ENCODE data around the gene SLC31A2.
A peak's percentile ranks its signal among the peaks of the same experiment; 100 is the strongest.
"Not testable (repeated sequence)": the region's sequence is repeated elsewhere in the genome, so short reads cannot be mapped to it uniquely, and the experiment has no call there.

Gene SLC31A2, protein sequence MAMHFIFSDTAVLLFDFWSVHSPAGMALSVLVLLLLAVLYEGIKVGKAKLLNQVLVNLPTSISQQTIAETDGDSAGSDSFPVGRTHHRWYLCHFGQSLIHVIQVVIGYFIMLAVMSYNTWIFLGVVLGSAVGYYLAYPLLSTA

DNA sequence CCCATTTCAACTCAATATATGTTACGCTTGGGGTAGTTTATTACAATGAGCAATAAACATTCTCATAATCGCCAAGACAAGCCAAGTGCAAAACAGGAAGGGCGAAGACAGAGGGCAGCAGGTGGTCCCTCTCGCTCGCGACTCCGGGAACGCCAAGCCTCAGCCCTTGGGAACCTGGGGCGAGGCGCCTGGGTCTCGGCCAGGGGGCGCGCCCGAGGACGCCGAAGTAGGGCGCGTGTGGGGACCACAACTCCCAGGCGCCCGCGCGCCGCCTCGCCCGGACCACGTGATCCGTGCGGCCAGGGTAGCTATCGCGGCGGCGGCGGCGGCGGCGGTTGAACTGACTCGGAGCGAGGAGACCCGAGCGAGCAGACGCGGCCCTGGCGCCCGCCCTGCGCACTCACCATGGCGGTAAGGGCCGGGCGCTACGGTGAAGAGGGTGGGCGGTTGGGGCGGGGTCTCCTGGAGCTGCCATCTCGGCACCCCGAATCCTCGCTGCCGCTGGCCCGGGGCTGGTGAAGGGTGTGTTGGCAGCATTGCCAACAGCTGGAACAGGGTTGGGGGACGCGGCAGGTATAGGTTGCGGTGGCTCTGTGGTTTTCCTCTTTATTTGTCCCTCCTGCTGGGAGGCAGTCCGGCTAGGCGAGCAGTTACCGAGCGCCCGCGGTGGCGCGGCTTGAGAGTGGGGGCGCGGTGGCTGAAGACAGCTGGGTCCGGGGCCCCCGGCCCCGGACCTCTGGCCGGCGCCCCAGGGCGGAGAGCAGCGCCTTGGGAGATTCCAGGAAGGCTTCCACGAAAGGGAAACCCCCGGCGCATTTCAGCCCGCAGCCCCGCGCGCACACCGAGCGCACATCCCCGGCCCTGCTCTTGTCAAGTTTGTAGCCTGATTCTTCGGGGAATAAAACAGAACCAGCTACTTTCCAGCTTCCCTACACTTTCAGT lies at the start of gene SLC31A2:
TSS of gene SLC31A2 (plus strand) at position 338 of the 942 bp plus-strand sequence. CDS start at position 406, 68 bp downstream.
- DNase-seq = peak; percentile 65 to 80 (median 76)

DNA sequence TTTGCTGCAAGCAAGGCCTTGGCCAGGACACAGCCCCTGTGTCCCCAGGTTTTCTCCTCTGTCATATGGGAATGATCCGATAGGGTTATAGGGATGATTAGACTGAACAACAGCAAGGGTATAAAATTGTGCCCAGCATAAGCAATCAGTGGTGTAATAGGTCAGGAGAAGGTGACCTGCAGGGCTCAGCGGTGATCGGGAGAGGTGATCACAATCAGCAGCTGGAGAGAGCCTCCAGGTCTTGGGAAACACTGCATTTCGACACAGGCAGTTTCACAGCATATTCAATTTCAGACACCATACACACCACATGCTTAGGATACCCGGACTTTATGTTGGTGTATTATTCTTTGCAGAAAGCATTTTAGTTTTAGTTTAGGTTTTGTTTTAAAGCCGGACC lies 45.5 kb upstream of the SLC31A2 start:
- not testable (repeated sequence) for DNase-seq

DNA sequence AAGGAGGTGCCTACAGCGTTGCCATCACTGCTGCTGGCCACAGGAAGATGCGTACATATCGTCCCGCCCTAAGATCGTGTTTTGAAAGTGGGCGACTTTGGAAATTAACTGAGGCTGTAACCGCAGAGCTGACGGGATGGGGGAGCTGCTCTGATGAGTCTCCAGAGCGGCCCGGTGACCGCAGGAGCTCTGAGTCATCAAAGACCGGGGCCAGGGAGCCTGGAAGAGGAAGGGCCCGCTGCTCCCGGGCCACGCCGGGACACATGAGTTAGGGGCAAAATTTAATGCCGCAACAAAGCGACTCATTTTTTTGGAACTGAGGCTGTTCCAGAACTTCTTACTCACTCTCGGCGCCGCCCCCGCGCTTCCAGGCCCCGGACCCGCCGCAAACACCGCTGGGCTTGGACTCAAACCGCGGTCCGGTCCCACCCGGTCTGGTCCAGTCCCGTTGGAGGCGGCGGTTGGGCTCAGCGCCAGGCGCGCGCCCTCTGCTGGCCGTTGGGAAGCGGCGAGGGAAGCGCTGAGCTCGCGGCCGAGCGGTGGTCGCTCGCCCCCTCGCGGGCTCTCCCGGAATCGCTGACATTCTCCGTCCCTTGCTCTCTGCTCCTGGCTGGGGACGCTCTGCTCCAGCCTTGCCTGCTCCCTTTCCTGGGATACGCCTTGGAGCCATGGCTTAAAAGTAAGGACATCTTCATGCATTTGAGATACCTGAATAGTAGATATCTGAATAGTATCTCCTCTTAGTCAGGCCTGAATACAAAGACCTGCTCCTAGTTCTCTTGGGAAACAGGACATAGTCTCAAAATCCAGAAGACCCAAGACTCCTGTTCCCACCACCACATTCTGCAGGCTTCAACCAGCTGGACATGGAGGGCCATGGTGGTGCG lies 39.5 kb upstream of the SLC31A2 start:
- peak in 1 of 6 experiments; percentile 8 for DNase-seq

DNA sequence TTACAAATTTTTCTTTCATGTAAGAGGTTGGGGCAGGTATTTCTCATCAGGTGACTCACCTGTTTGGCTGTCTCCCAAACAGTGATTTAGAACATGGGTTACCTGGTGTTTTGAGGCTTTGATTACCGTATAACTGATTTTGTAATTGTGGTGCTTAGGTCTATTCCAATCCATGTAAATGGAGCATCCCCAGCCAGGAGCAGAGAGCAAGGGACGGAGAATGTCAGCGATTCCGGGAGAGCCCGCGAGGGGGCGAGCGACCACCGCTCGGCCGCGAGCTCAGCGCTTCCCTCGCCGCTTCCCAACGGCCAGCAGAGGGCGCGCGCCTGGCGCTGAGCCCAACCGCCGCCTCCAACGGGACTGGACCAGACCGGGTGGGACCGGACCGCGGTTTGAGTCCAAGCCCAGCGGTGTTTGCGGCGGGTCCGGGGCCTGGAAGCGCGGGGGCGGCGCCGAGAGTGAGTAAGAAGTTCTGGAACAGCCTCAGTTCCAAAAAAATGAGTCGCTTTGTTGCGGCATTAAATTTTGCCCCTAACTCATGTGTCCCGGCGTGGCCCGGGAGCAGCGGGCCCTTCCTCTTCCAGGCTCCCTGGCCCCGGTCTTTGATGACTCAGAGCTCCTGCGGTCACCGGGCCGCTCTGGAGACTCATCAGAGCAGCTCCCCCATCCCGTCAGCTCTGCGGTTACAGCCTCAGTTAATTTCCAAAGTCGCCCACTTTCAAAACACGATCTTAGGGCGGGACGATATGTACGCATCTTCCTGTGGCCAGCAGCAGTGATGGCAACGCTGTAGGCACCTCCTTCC lies 37.9 kb upstream of the SLC31A2 start:
- DNase-seq = peak in 1 of 6 experiments; percentile 25

DNA sequence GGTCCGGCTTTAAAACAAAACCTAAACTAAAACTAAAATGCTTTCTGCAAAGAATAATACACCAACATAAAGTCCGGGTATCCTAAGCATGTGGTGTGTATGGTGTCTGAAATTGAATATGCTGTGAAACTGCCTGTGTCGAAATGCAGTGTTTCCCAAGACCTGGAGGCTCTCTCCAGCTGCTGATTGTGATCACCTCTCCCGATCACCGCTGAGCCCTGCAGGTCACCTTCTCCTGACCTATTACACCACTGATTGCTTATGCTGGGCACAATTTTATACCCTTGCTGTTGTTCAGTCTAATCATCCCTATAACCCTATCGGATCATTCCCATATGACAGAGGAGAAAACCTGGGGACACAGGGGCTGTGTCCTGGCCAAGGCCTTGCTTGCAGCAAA lies 32.0 kb upstream of the SLC31A2 start:
- not testable (repeated sequence) for DNase-seq

DNA sequence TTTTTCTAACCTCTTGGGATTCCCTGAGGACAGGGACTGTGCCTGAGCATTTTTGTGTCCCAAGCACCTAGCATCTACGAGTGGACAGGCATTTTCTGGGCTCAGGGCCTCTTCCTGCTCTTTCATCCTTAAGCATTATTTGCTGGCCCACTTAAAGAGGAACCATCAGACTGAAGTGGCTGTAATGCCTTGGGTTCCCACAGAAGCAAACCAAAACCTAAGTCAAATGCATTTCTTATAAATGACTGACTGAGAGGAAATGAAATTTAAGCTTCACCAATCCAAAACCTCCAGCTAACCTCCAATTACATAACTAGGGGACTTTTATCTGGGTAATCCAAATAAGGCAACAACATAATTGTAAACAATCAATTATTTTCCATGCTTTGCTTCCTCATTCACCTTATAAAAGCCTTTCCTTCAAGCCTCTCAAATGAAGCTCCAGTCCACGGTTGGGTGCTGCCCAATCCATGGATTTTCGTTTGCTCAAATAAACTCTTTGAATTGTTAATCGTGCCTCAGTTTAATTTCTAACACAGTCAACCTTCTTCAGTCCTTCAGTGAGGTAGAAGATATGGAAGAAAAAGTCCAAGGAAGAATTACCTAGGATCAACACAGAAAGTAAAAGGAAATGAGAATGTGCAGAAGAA lies 25.3 kb upstream of the SLC31A2 start:
- no peak for DNase-seq

DNA sequence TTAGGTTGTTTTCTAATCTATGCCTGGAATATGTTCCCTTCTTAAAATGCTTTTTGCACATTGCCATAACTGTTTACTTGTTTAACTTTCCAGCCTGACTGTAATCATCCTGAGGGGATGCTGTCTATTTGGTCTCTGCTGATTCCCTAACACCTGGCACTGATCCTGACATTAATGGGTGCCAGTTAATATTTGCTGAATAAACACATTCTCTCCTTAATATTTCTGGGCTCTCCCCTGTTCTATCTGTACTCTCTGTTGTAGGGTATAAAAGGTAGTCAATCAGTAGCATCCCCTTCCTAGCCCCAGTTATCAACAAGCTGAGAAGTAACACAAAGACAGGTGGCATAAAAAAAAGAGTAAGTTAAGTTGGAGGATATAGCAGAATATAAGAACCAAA lies 21.3 kb upstream of the SLC31A2 start:
- no peak for DNase-seq

DNA sequence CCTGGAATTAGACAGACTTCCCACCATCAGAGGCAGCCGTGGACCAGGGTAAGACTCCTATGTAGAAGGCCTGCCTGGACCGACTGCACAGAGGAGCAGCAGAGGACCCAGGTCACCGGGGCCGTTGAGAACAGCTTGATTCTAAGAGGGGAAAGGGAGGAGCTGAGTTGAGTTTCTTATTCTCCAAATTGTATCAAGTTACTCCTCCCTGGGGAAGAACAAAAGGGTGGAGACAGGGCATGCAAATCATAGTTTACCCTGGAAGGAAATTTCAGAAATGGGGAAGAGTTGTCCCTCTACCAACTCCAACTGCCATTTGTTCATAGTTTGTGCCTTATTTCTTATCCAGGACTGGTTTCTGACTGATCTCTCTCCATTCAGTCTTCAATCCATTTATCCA lies 20.9 kb upstream of the SLC31A2 start:
- DNase-seq = no peak

DNA sequence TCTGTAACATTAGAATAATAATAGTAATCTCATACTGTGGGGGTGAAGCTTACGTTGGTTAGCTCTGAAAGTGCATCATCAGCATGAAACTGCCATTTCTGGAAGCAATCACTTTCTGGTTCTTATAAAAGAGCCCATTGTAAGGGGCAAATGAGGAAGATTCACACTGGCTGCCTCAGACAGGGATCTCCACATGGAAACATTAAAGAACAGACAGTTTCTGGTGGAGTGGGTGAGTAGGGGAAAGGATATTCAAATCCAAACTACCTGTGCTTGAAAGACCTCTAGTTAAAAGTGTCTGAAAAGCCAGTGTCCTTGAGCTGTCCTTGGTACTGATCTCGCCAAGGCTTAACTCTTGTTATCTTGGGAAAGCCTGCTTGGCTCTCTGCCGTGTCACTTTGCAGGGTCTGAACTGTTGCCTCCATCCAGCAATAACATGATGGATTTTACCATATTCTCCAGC lies 19.1 kb upstream of the SLC31A2 start:
- no peak for DNase-seq

DNA sequence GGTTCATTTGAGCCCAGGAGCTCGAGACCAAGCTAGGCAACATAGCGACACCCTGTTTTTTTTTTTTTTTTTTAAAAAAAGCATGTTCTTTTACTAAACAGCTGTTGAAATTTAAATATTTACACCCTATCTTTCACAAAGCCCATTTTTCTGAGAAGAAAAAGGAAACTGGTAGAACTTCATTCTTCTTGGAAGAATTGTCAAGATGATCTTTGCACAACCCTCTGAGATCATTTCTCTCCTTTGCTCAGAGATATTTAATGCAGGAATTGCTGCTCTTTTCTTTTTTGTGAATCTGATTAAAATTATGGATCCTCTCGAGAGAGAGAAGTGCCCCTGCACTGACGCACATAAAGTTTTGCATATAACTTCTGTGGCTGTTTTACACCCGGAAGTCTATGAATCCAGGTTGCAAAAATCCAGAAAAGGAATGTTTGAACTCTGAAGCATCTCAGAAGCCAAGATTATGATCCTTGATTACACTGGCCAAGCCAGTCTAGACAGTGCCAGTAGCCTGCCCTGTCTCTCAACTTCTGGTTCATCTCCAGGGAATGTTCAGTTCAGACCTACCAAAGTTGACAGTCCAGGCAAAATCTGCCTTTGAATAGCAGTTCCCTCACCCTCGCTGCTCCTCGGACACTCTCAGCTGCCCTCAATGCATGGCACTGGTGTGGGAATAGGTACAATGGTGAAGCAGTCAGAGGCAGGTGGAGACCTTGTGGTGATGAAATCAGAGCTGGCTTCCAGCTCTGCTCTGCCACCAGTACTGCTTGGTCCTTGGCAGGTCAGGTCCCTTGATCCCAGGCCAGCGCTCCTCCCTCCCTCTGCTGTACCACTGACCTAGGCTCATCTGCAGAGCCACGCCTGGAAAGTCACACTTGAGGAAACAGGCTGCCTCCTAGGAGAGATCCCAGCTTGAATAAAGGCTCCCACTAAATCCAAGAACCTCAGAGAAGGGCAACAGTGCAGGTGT lies 13.3 kb upstream of the SLC31A2 start:
- DNase-seq = no peak

DNA sequence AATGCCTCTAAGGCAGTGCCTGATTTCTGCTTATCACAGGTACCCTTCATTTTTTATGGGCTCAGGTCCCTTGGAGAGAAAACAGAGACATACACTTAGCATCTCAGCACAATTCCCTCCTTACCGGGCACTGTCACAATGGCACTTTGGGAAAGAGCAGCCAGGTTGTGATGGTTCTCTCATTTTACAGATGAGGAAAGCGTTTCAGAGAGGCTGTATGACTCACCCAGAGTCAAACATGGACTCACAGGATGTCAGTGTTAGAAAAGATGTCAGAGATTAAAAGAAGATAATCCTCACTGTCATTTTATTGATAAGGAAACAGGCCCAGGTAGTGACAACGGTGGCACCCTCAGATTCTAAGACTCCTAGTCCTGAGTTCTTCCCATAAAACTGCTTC lies 12.0 kb upstream of the SLC31A2 start:
- no peak for DNase-seq

DNA sequence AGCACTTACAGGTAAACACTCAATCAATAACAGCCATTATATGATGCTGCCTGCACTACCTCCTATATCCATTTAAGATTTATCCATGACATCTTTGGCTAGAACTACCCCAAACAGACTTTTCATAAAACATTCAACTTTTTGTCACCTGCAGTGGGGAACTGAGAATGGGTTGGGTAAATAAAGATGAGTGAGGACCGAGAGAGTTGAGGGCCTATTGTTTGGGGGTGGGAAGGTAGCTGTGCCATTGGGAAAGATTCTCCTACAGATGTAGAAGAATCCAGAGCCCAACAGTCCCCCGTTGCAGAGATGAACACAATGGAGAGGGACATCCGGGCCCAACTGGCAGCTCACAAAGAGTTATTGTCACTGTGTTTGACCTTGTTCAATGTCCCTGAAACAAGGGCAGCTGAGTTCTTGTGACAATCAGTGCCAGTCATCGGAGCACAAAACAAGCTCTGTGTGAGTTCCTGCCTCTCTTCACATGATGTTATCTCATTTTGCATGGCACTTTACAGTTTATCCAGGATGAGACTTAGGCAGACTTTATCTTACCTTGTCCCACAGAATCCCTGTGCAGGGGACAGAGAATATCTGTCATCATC lies 11.5 kb upstream of the SLC31A2 start:
- DNase-seq = no peak

DNA sequence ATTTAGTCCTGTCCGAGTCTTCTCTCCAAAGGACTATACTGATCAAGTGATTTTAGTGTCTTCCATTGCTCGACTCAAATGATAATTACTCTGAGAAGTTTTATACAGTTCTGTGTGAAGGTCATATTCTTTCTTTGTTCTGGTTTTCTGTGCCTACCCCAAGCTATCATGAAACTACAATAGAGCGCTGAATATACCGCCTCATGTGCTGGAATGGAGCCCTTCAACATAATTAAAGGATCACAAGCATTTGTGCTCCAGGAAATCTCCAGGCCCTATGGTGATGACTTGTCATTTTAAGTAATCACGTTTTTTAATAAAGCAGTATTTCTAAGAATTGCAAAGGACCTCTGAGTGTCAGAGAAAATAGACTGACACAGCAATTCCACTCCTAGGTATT lies 10.9 kb upstream of the SLC31A2 start:
- DNase-seq = no peak

DNA sequence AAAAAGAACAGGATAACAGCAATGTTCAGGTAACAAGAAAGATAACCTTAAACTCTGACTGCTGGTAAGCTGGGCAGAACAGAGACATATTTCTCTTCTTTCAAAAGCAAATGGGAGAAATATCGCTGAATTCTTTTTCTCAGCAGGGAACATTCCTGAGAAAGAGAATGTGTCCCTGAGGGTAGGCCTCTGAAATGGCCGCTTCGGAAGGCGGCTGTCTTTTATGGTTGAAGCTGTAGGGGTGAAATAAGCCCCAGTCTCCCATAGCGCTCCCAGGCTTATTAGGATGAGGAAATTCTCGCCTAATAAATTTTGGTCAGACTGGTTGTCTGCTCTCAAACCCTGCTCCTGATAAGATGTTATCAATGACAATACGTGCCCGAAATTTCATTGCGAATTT lies 9.9 kb upstream of the SLC31A2 start:
- DNase-seq = not testable (repeated sequence)

DNA sequence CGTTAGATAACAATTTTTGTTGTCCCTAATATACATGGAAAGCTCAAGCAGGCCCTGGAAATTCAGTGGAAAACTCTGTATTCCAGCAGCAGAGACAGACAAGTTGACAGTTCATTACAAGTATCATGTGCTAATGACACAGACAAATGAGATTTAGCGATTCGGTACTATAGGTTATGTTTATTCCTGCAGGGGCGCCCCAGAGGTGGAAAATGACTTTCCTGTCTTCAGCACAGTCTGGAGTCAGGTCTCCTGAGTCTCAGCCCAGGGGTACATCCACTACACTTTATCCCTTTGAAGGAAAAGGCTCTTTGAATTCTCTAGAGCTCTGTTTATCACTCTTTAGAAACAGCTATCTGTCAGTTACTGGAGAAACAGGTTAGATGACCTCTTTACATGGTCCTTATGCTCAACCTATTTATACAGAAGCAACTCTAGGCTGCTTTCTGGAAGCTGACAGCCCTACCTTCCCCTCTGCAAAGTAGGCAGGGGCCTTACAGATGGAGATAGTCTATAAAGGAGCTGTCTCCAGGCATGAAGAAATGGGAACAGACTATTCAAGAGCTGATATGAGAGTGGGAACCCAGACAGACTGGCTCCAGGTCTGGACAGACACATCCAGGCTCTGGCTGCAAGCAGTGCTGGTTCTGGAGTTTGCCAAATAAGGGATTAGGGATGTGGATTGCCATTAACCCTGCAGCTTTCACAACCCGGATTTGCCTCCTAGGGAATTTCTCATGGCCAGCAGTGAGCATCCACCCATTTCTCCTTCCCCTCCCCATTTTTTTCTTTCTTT lies 7.2 kb upstream of the SLC31A2 start:
- no peak for DNase-seq

DNA sequence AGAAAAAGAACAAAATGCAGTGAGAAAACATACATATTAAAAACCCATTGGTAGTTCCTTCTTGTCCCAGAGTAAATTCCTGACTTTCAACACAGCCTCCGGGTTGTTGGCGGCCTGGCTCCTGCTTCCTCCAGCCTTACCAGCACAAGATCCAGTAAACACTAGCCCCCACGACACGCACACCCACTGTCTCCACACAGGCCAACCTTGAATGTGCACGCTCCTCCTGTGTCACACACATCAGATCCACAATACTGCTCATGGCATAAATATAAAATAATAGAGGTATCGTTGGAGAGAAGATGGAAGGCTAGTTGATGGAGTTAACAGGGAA lies 2.5 kb upstream of the SLC31A2 start:
- no peak for DNase-seq

DNA sequence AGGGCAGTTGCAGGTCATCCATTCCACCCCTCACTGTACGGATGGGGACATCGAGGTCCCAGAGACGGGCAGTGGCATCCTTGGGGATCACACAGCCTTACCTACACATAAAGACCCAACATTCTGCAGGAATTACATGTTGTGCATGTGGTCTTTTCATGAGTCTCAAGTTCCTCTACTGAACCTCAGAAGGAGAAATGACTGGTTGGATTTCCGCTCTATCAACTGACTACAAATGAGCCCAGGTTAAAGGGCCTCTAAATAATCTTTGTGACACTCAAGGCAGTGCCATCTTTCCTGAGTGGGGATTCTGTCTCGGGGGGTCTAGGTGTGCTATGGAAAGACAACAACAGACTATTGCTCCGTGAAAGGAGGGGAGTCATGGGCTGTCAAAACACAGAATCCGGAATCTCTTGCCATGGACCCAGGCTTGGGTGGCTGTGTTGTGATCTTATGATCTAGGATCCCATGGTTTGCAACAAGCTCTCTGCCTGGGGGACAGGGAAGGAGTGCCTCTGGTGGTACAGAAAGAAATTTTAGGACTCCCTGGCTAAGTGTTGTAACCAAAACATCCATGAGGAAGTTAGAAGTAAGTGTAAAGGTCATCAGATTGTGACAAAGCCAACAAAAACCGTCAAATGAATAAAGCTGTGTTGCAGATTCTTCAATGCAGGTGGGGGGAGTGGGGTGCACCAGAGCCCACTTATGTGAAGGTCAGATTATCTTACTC lies 1.9 kb upstream of the SLC31A2 start:
- no peak for DNase-seq

DNA sequence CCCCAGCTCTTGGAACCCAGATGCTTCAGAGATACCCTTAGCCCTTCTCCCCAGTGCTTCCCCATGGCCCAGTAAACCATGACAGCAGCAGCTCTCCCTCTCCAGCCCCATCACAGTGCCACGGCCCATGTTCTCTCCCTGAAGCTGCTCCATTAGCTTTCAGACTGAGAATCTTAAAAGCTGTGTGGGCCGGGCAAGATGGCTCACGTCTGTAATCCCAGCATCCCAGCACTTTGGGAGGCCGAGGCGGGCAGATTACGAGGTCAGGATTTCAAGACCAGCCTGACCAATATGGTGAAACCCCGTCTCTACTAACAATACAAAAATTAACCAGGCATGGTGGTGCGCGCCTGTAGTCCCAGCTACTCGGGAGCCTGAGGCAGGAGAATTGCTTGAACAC lies 1.2 kb upstream of the SLC31A2 start:
- not testable (repeated sequence) for DNase-seq

Measured in stimulated activated naive CD4-positive, alpha-beta T cell (primary cell).